Panc1 (cell line): ENCODE measurements around the gene CDH23.

ENCODE experiments used
- CTCF ChIP-seq: fragments of 450-650 bp; IDR thresholded peaks from 2 replicates; pipeline ENCODE4 v1.5.1; 2017; ENCODE audit warnings: mild to moderate bottlenecking
- REST ChIP-seq, 2 experiments: IDR thresholded peaks; 2 replicates each; pipeline ENCODE4 v1.6.1; 2011 to 2012; ENCODE audit warnings: low read depth in 2 of 2, control low read depth in 1 of 2, low read length in 1 of 2, mild to moderate bottlenecking in 1 of 2, moderate library complexity in 1 of 2; ENCODE audit not compliant: insufficient read depth in 1 of 2
- SIN3A ChIP-seq: IDR thresholded peaks from 2 replicates; pipeline ENCODE4 v1.6.1; 2012; ENCODE audit warnings: low read depth, mild to moderate bottlenecking, low read length, moderate library complexity, borderline replicate concordance; ENCODE audit not compliant: insufficient read depth

GRCh38 chr10:71677261-71677660, 280.5 kb downstream of the CDH23 start:
- TF ChIP-seq CTCF (no peak), REST (IDR thresholded peaks at IDR 0.05; ENCODE audit: insufficient read depth in 1 of 2, low read depth in 2 of 2, low read length in 1 of 2) (no peak), SIN3A (no peak)
